Liver (tissue), 10 donors: ENCODE data around the gene FRYL. TPM values are rescaled to one million over a fixed set of nuclear protein-coding genes. Genes with fewer than 3 reads are reported as not detected.

Experiments used
- DNase-seq: peaks from one replicate; pipeline ENCODE4 v3.0.0-alpha.2; 2017; ENCODE audit warnings: low spot score
- H3K27ac ChIP-seq, 2 donors: one replicate each; pipeline ENCODE4 v1.7.0; 2013; ENCODE audit warnings: inconsistent platforms in 2 of 2, low read length in 2 of 2, control low read depth in 1 of 2, low read depth in 1 of 2, mild to moderate bottlenecking in 1 of 2
- H3K27me3 ChIP-seq, 4 donors: one replicate each; pipeline versions ENCODE4 v1.6.1 to v1.7.0; 2013; ENCODE audit warnings: low read length in 3 of 4, inconsistent platforms in 1 of 4, mild to moderate bottlenecking in 1 of 4, moderate library complexity in 1 of 4; ENCODE audit not compliant: control insufficient read depth in 4 of 4, insufficient read depth in 4 of 4
- H3K36me3 ChIP-seq, 4 donors: one replicate each; pipeline versions ENCODE4 v1.6.1 to v1.7.0; 2013; ENCODE audit warnings: low read length in 3 of 4, mild to moderate bottlenecking in 3 of 4, low read depth in 1 of 4, moderate library complexity in 1 of 4; ENCODE audit not compliant: control insufficient read depth in 4 of 4, insufficient read depth in 3 of 4
- H3K4me1 ChIP-seq, 4 donors: one replicate each; pipeline versions ENCODE4 v1.6.1 to v1.7.0; 2013; ENCODE audit warnings: low read length in 3 of 4, mild to moderate bottlenecking in 3 of 4, moderate library complexity in 1 of 4; ENCODE audit not compliant: control insufficient read depth in 4 of 4, insufficient read depth in 4 of 4
- H3K4me3 ChIP-seq, 3 donors: one replicate each; pipeline versions ENCODE4 v1.6.1 to v1.7.0; 2013; ENCODE audit warnings: low read length in 3 of 3, control low read depth in 1 of 3, low read depth in 1 of 3, mild to moderate bottlenecking in 1 of 3
- H3K9ac ChIP-seq, 2 donors: one replicate each; pipeline ENCODE4 v1.7.0; 2013; ENCODE audit warnings: low read length in 2 of 2, mild to moderate bottlenecking in 2 of 2, moderate library complexity in 2 of 2, control low read depth in 1 of 2, low read depth in 1 of 2
- H3K9me3 ChIP-seq, 4 donors: one replicate each; pipeline versions ENCODE4 v1.6.1 to v1.7.0; 2013; ENCODE audit warnings: low read length in 3 of 4; ENCODE audit not compliant: control insufficient read depth in 4 of 4
- EGR1 ChIP-seq, 2 donors: IDR thresholded peaks; 2 replicates each; pipeline ENCODE4 v1.6.1; 2016 to 2018; ENCODE audit warnings: antibody characterized with exemption in 2 of 2, low read depth in 2 of 2
- FOXA1 ChIP-seq: IDR thresholded peaks from 2 replicates; pipeline ENCODE4 v1.6.1; 2016; ENCODE audit warnings: antibody characterized with exemption
- FOXA2 ChIP-seq: IDR thresholded peaks from 2 replicates; pipeline ENCODE4 v1.6.1; 2016; ENCODE audit warnings: antibody characterized with exemption
- GABPA ChIP-seq, 2 donors: IDR thresholded peaks in 1 of 2; conservative IDR thresholded peaks in 1 of 2; 2 replicates each; pipeline ENCODE4 v1.6.1; 2016; ENCODE audit warnings: antibody characterized with exemption in 2 of 2, mild to moderate bottlenecking in 1 of 2, moderate library complexity in 1 of 2
- HNF4A ChIP-seq, 2 donors: conservative IDR thresholded peaks; 2 replicates each; pipeline ENCODE4 v1.6.1; 2016; ENCODE audit warnings: antibody characterized with exemption in 2 of 2, mild to moderate bottlenecking in 2 of 2
- HNF4G ChIP-seq: IDR thresholded peaks from 2 replicates; pipeline ENCODE4 v1.6.1; 2016; ENCODE audit warnings: antibody characterized with exemption
- JUND ChIP-seq, 2 donors: IDR thresholded peaks; 2 replicates each; pipeline ENCODE4 v1.6.1; 2016; ENCODE audit warnings: antibody characterized with exemption in 2 of 2
- NR2F2 ChIP-seq: IDR thresholded peaks from 2 replicates; pipeline ENCODE4 v1.6.1; 2016; ENCODE audit warnings: antibody characterized with exemption
- RAD21 ChIP-seq, 2 donors: IDR thresholded peaks; 2 replicates each; pipeline ENCODE4 v1.6.1; 2016; ENCODE audit warnings: antibody characterized with exemption in 2 of 2, mild to moderate bottlenecking in 2 of 2
- RXRA ChIP-seq, 2 donors: IDR thresholded peaks; 2 replicates each; pipeline ENCODE4 v1.6.1; 2017 to 2018; ENCODE audit warnings: antibody characterized with exemption in 2 of 2, mild to moderate bottlenecking in 1 of 2
- SP1 ChIP-seq: IDR thresholded peaks from 2 replicates; pipeline ENCODE4 v1.6.1; 2018; ENCODE audit warnings: antibody characterized with exemption, mild to moderate bottlenecking
- TAF1 ChIP-seq: conservative IDR thresholded peaks from 2 replicates; pipeline ENCODE4 v1.6.1; 2016; ENCODE audit warnings: antibody characterized with exemption, mild to moderate bottlenecking
- WGBS: extraction: QIAGEN DNeasy Blood & Tissue Kit; methylation state at CpG from one replicate; pipeline ENCODE4 v1.1.7; 2013; 5-methylcytosine and 5-hydroxymethylcytosine counted together
- polyA plus RNA-seq, 2 donors: library from polyadenylated mRNA; stranded (reverse) in 1 of 2; unstranded in 1 of 2; fragments of 200-250 nt in 1 of 2; fragments of >200 nt in 1 of 2; fragmentation: Nextera tagmentation in 1 of 2; extraction: Ambion mirVana in 1 of 2; gene quantifications; one replicate each; pipeline versions ENCODE4 v1.2.1 to v1.2.3, GENCODE V29; 2013 to 2015
- small RNA-seq: library from RNA; depleted of rRNA; stranded (forward); fragments of <200 nt; gene quantifications from one replicate; pipeline ENCODE3, GENCODE V24; 2014
- total RNA-seq, 2 donors: library from RNA; depleted of rRNA; stranded (reverse); fragments of >200 nt; gene quantifications; one replicate each; pipeline ENCODE4 v1.2.3, GENCODE V29; 2014
- TF ChIP-seq, protein P1 (sequence below): IDR thresholded peaks from 2 replicates; pipeline ENCODE4 v1.6.1; 2016; ENCODE audit warnings: antibody characterized with exemption, mild to moderate bottlenecking
- TF ChIP-seq, protein P2 (sequence below): IDR thresholded peaks from 2 replicates; pipeline ENCODE4 v1.6.1; 2016; ENCODE audit warnings: antibody characterized with exemption
- TF ChIP-seq, protein P3 (sequence below): fragments of 150-350 bp; IDR thresholded peaks from 2 replicates; pipeline ENCODE4 v1.5.1; 2017; ENCODE audit warnings: improper control_type of control experiment, low read depth, low read length; ENCODE audit not compliant: missing input control
- TF ChIP-seq, protein P4 (sequence below): IDR thresholded peaks from 2 replicates; pipeline ENCODE4 v1.6.1; 2016; ENCODE audit warnings: antibody characterized with exemption
- donor health status: healthy.
- donor health status: healthy.
- donor health status: healthy.
- donor health status: healthy.
- donor health status: healthy.

Gene FRYL
- total and polyA plus RNA-seq, 4 donors, result 5.3 to 79.0 (median 27.2) TPM

DNA sequence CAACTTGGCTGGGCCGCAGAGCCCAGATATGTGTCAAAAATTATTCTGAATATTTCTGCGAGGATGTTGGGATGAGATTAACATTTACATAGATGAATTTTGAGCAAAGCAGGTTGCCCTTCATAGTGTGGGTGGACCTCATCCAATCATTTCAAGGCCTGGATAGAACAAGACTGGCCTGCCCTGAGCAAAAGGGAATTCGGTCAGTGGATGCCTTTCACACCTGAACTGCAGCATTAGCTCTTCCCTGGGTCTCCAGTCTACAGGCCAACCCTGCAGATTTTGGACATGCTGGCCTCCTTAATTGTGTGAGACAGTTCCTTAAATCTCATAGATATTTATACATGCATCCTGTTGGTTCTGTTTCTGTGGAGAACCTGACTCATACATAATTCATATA lies 329.3 kb downstream of the FRYL start:
- no peak for DNase-seq
- Histone ChIP-seq H3K27me3 (no peaks in the 10 kb centered on the region), H3K9ac (no peak overlapping the region), H3K36me3 (no peaks in the 10 kb centered on the region), H3K4me3 (no peak overlapping the region), H3K4me1 (no peaks in the 10 kb centered on the region), H3K9me3 (no peaks in the 10 kb centered on the region), H3K27ac (no peak overlapping the region)
- WGBS, result 97% methylated on average over 3 of the region's 3 CpGs
- TF ChIP-seq, protein P1, sequence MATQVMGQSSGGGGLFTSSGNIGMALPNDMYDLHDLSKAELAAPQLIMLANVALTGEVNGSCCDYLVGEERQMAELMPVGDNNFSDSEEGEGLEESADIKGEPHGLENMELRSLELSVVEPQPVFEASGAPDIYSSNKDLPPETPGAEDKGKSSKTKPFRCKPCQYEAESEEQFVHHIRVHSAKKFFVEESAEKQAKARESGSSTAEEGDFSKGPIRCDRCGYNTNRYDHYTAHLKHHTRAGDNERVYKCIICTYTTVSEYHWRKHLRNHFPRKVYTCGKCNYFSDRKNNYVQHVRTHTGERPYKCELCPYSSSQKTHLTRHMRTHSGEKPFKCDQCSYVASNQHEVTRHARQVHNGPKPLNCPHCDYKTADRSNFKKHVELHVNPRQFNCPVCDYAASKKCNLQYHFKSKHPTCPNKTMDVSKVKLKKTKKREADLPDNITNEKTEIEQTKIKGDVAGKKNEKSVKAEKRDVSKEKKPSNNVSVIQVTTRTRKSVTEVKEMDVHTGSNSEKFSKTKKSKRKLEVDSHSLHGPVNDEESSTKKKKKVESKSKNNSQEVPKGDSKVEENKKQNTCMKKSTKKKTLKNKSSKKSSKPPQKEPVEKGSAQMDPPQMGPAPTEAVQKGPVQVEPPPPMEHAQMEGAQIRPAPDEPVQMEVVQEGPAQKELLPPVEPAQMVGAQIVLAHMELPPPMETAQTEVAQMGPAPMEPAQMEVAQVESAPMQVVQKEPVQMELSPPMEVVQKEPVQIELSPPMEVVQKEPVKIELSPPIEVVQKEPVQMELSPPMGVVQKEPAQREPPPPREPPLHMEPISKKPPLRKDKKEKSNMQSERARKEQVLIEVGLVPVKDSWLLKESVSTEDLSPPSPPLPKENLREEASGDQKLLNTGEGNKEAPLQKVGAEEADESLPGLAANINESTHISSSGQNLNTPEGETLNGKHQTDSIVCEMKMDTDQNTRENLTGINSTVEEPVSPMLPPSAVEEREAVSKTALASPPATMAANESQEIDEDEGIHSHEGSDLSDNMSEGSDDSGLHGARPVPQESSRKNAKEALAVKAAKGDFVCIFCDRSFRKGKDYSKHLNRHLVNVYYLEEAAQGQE, result no peak
- no peak for TF ChIP-seq EGR1 (IDR thresholded peaks at IDR 0.05; ENCODE audit: low read depth in 2 of 2)
- TF ChIP-seq, protein P2, sequence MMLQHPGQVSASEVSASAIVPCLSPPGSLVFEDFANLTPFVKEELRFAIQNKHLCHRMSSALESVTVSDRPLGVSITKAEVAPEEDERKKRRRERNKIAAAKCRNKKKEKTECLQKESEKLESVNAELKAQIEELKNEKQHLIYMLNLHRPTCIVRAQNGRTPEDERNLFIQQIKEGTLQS, result no peak
- TF ChIP-seq, protein P3, sequence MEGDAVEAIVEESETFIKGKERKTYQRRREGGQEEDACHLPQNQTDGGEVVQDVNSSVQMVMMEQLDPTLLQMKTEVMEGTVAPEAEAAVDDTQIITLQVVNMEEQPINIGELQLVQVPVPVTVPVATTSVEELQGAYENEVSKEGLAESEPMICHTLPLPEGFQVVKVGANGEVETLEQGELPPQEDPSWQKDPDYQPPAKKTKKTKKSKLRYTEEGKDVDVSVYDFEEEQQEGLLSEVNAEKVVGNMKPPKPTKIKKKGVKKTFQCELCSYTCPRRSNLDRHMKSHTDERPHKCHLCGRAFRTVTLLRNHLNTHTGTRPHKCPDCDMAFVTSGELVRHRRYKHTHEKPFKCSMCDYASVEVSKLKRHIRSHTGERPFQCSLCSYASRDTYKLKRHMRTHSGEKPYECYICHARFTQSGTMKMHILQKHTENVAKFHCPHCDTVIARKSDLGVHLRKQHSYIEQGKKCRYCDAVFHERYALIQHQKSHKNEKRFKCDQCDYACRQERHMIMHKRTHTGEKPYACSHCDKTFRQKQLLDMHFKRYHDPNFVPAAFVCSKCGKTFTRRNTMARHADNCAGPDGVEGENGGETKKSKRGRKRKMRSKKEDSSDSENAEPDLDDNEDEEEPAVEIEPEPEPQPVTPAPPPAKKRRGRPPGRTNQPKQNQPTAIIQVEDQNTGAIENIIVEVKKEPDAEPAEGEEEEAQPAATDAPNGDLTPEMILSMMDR, result no peak
- no peak for TF ChIP-seq FOXA2
- no peak for TF ChIP-seq RAD21 (IDR thresholded peaks at IDR 0.05)
- TF ChIP-seq JUND (IDR thresholded peaks at IDR 0.05), result no peak
- TF ChIP-seq GABPA (IDR thresholded peaks at IDR 0.05 in 1 of 2, conservative IDR thresholded peaks at IDR 0.05 in 1 of 2), result no peak
- TF ChIP-seq RXRA (IDR thresholded peaks at IDR 0.05), result no peak
- TF ChIP-seq, protein P4, sequence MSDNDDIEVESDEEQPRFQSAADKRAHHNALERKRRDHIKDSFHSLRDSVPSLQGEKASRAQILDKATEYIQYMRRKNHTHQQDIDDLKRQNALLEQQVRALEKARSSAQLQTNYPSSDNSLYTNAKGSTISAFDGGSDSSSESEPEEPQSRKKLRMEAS, result no peak
- TF ChIP-seq NR2F2, result no peak
- no peak for TF ChIP-seq SP1
- no peak for TF ChIP-seq TAF1
- TF ChIP-seq HNF4G, result no peak
- TF ChIP-seq FOXA1, result no peak
- no peak for TF ChIP-seq HNF4A (conservative IDR thresholded peaks at IDR 0.05)

DNA sequence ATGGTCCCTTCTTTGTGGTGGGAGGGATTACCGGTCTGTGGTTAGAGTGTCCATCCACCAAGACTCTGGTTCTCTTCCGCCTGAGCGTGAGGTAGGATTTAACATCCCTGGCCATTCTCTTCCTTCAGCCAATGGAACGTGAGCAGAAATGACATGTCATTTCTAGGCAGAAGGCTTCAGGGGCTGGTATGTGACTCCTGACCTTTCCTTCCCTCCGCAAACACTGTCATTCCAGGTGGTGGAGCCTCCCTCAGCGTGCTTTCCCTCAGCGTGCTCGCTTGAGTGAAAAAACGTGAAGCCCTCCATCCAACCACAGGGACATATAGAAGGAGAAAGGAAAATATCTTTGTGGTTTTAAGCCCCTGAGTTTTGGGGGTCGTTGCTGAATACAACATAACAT lies 330.9 kb downstream of the FRYL start:
- Histone ChIP-seq H3K4me3 (no peak overlapping the region), H3K36me3 (no peaks in the 10 kb centered on the region), H3K27ac (no peak overlapping the region), H3K9ac (no peak overlapping the region), H3K9me3 (no peaks in the 10 kb centered on the region), H3K27me3 (no peaks in the 10 kb centered on the region), H3K4me1 (no peaks in the 10 kb centered on the region)
- TF ChIP-seq, protein P2, result no peak
- no peak for TF ChIP-seq JUND (IDR thresholded peaks at IDR 0.05)
- WGBS, result 88% methylated on average over 10 of the region's 10 CpGs
- DNase-seq, result no peak

Small RNA genes lying within 50 kb of the gene (small RNA-seq; reads per million reads assigned to genes)
- 0.38 reads per million, percentile 41 among the genes with 10 or more reads in this experiment for gene RNU5E-3P

Other genes starting within 250 kb of the FRYL start
- gene OCIAD1, start 50.8 kb upstream of the FRYL start, total RNA-seq, result 10 to 100 TPM; 52.4 to 64.9 TPM
- 100 to 1,000 TPM; 100 to 114 TPM for gene OCIAD1, start 50.8 kb upstream of the FRYL start, polyA plus RNA-seq
- gene OCIAD2, start 126.5 kb upstream of the FRYL start, total RNA-seq, result 10 to 100 TPM in 1 of 2 donors, 1 to 10 TPM in 1; 8.5 to 12.2 TPM
- gene OCIAD2, start 126.5 kb upstream of the FRYL start, polyA plus RNA-seq, result 100 to 1,000 TPM in 1 of 2 donors, 10 to 100 TPM in 1; 40.8 to 159 TPM
- under 1 TPM in 1 of 2 donors, not detected in 1; 0.08 TPM for gene CWH43, start 206.0 kb upstream of the FRYL start, total RNA-seq
- gene CWH43, start 206.0 kb upstream of the FRYL start, polyA plus RNA-seq, result under 1 TPM; 0.10 to 0.13 TPM